ENCODE data around the gene STIP1. TPM values are rescaled to one million over a fixed set of nuclear protein-coding genes. Genes with fewer than 3 reads are reported as not detected.
A peak's percentile ranks its signal among the peaks of the same experiment; 100 is the strongest.

The STIP1 gene
- total and polyA plus RNA-seq, 10 donors, result 30.1 to 111 (median 68.7) TPM

GRCh38 chr11:64180891-64181290 lies 5.1 kb upstream of the STIP1 start:
- 70 to 76% (median 74%) methylated on average over 5 of the region's 5 CpGs for WGBS, 5 donors
- no peak for DNase-seq
- Histone ChIP-seq H3K4me1 (peaks cover 25 to 54% (median 43%) of the 10 kb centered on the region in 6 donors), H3K27me3 (replicated peaks in 1 of 7) (no peaks in the 10 kb centered on the region), H3K4me3 (no peak overlapping the region), H3K27ac (peak overlapping the region in 6 of 8 donors; percentile 26 to 77 (median 72)), H3K36me3 (no peaks in the 10 kb centered on the region), H3K9me3 (no peaks in the 10 kb centered on the region)
- intact Hi-C loops (cut with DNase I; ENCODE audit: low total_unique reads), result no loop called here
- no peak for TF ChIP-seq POLR2AphosphoS5 (IDR thresholded peaks at IDR 0.05)
- TF ChIP-seq, protein P1, sequence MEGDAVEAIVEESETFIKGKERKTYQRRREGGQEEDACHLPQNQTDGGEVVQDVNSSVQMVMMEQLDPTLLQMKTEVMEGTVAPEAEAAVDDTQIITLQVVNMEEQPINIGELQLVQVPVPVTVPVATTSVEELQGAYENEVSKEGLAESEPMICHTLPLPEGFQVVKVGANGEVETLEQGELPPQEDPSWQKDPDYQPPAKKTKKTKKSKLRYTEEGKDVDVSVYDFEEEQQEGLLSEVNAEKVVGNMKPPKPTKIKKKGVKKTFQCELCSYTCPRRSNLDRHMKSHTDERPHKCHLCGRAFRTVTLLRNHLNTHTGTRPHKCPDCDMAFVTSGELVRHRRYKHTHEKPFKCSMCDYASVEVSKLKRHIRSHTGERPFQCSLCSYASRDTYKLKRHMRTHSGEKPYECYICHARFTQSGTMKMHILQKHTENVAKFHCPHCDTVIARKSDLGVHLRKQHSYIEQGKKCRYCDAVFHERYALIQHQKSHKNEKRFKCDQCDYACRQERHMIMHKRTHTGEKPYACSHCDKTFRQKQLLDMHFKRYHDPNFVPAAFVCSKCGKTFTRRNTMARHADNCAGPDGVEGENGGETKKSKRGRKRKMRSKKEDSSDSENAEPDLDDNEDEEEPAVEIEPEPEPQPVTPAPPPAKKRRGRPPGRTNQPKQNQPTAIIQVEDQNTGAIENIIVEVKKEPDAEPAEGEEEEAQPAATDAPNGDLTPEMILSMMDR (IDR thresholded peaks at IDR 0.05 in 8 of 11, conservative IDR thresholded peaks at IDR 0.05 in 3 of 11), result no peak
- no peak for TF ChIP-seq POLR2A (IDR thresholded peaks at IDR 0.05)

- H3K9me3 ChIP-seq, result no peaks in the 10 kb centered on the region
- H3K4me1 ChIP-seq, result peaks cover 25 to 54% (median 43%) of the 10 kb centered on the region in 6 donors
- H3K36me3 ChIP-seq, result no peaks in the 10 kb centered on the region
- H3K27me3 ChIP-seq (replicated peaks in 1 of 7), result no peaks in the 10 kb centered on the region
- peak; percentile 90 for DNase-seq
- WGBS, 5 donors, result 42 to 55% (median 43%) methylated on average over 13 to 17 of the region's 17 CpGs
- TF ChIP-seq POLR2A (IDR thresholded peaks at IDR 0.05) (peak in 1 of 3 donors; percentile 41), POLR2AphosphoS5 (IDR thresholded peaks at IDR 0.05) (peak; percentile 83 to 94 (median 90))
- TF ChIP-seq, protein P1 (IDR thresholded peaks at IDR 0.05 in 8 of 11, conservative IDR thresholded peaks at IDR 0.05 in 3 of 11), result no peak
- H3K27ac ChIP-seq, result peak overlapping the region in 7 of 8 donors; percentile 10 to 77 (median 68)
- intact Hi-C loops (cut with DNase I; ENCODE audit: low total_unique reads), result no loop called here
- H3K4me3 ChIP-seq, result peak overlapping the region in 1 of 8 donors; percentile 25
Measured at GRCh38 chr11:64181506-64182411, 4.2 kb upstream of the STIP1 start.

DNA sequence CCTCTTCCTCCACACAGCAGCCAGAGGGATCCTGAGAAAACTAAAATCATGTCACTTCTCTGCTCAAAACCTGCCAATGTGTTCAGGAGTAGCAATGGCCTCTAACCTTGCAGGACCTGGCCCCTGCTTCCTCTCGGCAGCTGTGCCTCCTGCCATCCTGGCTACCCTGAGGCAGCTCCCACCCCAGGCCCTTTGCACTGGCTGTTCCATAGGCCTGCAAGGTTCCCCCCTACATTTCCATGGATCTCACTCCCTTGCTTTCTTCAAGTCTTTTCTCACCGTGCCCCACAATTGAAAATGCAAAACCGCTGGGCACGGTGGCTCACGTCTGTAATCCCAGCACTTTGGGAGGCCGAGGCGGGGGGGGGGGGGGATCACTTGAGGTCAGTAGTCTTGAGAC lies 2.1 kb upstream of the STIP1 start:
- intact Hi-C loops (cut with DNase I; ENCODE audit: low total_unique reads), result no loop called here
- Histone ChIP-seq H3K27ac (peak overlapping the region in 4 of 8 donors; percentile 26 to 92 (median 57)), H3K4me3 (no peak overlapping the region), H3K9me3 (no peaks in the 10 kb centered on the region), H3K4me1 (peaks cover 25 to 49% (median 43%) of the 10 kb centered on the region in 6 donors), H3K36me3 (peaks cover 0 to 7% (median 0%) of the 10 kb centered on the region in 6 donors), H3K27me3 (replicated peaks in 1 of 7) (no peaks in the 10 kb centered on the region)
- TF ChIP-seq POLR2AphosphoS5 (IDR thresholded peaks at IDR 0.05) (no peak), POLR2A (IDR thresholded peaks at IDR 0.05) (no peak)
- TF ChIP-seq, protein P1 (IDR thresholded peaks at IDR 0.05 in 8 of 11, conservative IDR thresholded peaks at IDR 0.05 in 3 of 11), result no peak
- WGBS, 5 donors, result 81 to 95% (median 85%) methylated on average over 6 to 7 of the region's 7 CpGs
- DNase-seq, result no peak

- Histone ChIP-seq H3K9me3 (no peaks in the 10 kb centered on the region), H3K4me1 (peaks cover 36 to 49% (median 44%) of the 10 kb centered on the region in 6 donors), H3K27me3 (replicated peaks in 1 of 7) (no peaks in the 10 kb centered on the region), H3K27ac (peak overlapping the region in 5 of 8 donors; percentile 71 to 97 (median 92)), H3K36me3 (peaks cover 0 to 18% (median 0%) of the 10 kb centered on the region in 6 donors), H3K4me3 (peak overlapping the region in 5 of 8 donors; percentile 43 to 66 (median 59))
- DNase-seq, result no peak
- TF ChIP-seq POLR2A (IDR thresholded peaks at IDR 0.05), result peak; percentile 26 to 99 (median 95)
- peak; percentile 97 to 99 (median 99) for TF ChIP-seq POLR2AphosphoS5 (IDR thresholded peaks at IDR 0.05)
- TF ChIP-seq, protein P1 (IDR thresholded peaks at IDR 0.05 in 8 of 11, conservative IDR thresholded peaks at IDR 0.05 in 3 of 11), result peak in 7 of 11 experiments; percentile 4 to 75 (median 42)
- intact Hi-C loops (cut with DNase I; ENCODE audit: low total_unique reads), result no loop called here
- WGBS, 5 donors, result 0 to 1% (median 0%) methylated on average over 12 to 52 of the region's 52 CpGs
Measured at GRCh38 chr11:64185175-64185692, 737 bp upstream of the STIP1 start.
